ENCODE measurements around the gene ROR2. TPM values are rescaled to one million over a fixed set of nuclear protein-coding genes. Genes with fewer than 3 reads are reported as not detected.

Gene ROR2
- total RNA-seq, 4 donors from 2014 or later: 0.19 to 1.7 (median 0.38) TPM

GRCh38 chr9:91911657-91912056 lies 38.4 kb downstream of the ROR2 start:
- TF ChIP-seq CTCF (IDR thresholded peaks at IDR 0.05; ENCODE audit: low read depth): no peak

GRCh38 chr9:91908746-91909145 lies 41.3 kb downstream of the ROR2 start:
- TF ChIP-seq CTCF (IDR thresholded peaks at IDR 0.05; ENCODE audit: low read depth): no peak

GRCh38 chr9:91908293-91908623 lies 41.8 kb downstream of the ROR2 start:
- TF ChIP-seq CTCF (IDR thresholded peaks at IDR 0.05; ENCODE audit: low read depth): no peak

- no peak for TF ChIP-seq CTCF (IDR thresholded peaks at IDR 0.05; ENCODE audit: low read depth)
Measured at GRCh38 chr9:91907484-91908292, 42.3 kb downstream of the ROR2 start.

- no peak for TF ChIP-seq CTCF (IDR thresholded peaks at IDR 0.05; ENCODE audit: low read depth)
Measured at GRCh38 chr9:91905991-91906469, 44.0 kb downstream of the ROR2 start.

GRCh38 chr9:91905237-91905650 lies 44.8 kb downstream of the ROR2 start:
- TF ChIP-seq CTCF (IDR thresholded peaks at IDR 0.05; ENCODE audit: low read depth): no peak

- no peak for TF ChIP-seq CTCF (IDR thresholded peaks at IDR 0.05; ENCODE audit: low read depth)
Measured at GRCh38 chr9:91904588-91905236, 45.3 kb downstream of the ROR2 start.
